ENCODE results near the gene COX15. TPM values are rescaled to one million over a fixed set of nuclear protein-coding genes. Genes with fewer than 3 reads are reported as not detected.
"Not testable (repeated sequence)": the region's sequence is repeated elsewhere in the genome, so short reads cannot be mapped to it uniquely, and the experiment has no call there.

COX15 gene
- total RNA-seq, 4 donors from 2014 or later, result 25.2 to 31.0 (median 30.4) TPM

DNA sequence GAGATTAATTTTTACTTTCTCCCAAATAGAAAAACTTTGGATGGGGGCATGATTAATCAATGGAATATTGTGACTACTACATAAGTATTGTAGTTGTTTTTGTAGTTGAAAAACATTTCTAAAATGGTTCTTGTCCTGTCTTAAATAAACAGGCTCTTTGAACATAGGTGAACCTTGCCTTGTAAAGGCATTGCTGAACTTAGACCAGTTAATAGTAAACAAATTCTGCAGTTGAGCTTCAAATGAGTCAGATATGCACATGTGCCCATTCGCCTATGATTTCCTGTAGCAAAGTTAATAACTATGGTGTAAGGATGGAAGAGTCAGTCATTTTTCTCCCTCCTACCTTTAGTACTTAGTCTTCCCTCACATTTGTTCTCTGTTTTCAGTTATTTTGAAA, 22.7 kb upstream of the COX15 start:
- H3K36me3 ChIP-seq, result peaks cover 0 to 98% (median 5%) of the 10 kb centered on the region in 3 donors
- no peaks in the 10 kb centered on the region for H3K27me3 ChIP-seq
- no peak overlapping the region for H3K27ac ChIP-seq
- WGBS, 2 donors, result 94 to 95% methylated on average over 1 of the region's 1 CpG
- no peak for DNase-seq (ENCODE audit: low spot score in 2 of 2)
- H3K9me3 ChIP-seq, result no peaks in the 10 kb centered on the region
- H3K4me3 ChIP-seq, result no peak overlapping the region
- H3K4me1 ChIP-seq, result no peaks in the 10 kb centered on the region
- TF ChIP-seq POLR2A (IDR thresholded peaks at IDR 0.05) (no peak), EP300 (IDR thresholded peaks at IDR 0.05) (no peak)
- TF ChIP-seq, protein P1, sequence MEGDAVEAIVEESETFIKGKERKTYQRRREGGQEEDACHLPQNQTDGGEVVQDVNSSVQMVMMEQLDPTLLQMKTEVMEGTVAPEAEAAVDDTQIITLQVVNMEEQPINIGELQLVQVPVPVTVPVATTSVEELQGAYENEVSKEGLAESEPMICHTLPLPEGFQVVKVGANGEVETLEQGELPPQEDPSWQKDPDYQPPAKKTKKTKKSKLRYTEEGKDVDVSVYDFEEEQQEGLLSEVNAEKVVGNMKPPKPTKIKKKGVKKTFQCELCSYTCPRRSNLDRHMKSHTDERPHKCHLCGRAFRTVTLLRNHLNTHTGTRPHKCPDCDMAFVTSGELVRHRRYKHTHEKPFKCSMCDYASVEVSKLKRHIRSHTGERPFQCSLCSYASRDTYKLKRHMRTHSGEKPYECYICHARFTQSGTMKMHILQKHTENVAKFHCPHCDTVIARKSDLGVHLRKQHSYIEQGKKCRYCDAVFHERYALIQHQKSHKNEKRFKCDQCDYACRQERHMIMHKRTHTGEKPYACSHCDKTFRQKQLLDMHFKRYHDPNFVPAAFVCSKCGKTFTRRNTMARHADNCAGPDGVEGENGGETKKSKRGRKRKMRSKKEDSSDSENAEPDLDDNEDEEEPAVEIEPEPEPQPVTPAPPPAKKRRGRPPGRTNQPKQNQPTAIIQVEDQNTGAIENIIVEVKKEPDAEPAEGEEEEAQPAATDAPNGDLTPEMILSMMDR (IDR thresholded peaks at IDR 0.05), result no peak

DNA sequence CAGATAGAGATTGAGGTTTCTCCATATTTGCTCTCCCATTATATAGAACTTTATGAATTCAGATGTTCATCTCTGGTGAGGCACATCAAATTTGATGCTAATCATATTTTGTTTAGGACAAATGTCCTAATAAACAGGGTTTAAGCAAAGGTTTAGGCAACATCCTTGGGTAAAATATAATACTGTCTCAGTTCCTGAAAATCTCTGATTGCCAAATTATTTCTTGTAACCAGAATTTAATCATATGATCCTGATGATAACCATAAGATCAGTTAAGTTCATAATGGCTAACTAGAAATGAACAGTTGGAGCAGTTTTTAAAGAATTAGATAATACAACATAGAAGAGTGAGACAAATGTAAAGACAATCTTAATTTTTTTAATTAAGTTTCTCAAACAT, 18.7 kb upstream of the COX15 start:
- Histone ChIP-seq H3K4me3 (no peak overlapping the region), H3K9me3 (no peaks in the 10 kb centered on the region), H3K27ac (no peak overlapping the region), H3K36me3 (peaks cover 0 to 99% (median 4%) of the 10 kb centered on the region in 3 donors), H3K27me3 (no peaks in the 10 kb centered on the region), H3K4me1 (no peaks in the 10 kb centered on the region)
- no peak for DNase-seq (ENCODE audit: low spot score in 2 of 2)
- TF ChIP-seq EP300 (IDR thresholded peaks at IDR 0.05) (no peak), POLR2A (IDR thresholded peaks at IDR 0.05) (no peak)

DNA sequence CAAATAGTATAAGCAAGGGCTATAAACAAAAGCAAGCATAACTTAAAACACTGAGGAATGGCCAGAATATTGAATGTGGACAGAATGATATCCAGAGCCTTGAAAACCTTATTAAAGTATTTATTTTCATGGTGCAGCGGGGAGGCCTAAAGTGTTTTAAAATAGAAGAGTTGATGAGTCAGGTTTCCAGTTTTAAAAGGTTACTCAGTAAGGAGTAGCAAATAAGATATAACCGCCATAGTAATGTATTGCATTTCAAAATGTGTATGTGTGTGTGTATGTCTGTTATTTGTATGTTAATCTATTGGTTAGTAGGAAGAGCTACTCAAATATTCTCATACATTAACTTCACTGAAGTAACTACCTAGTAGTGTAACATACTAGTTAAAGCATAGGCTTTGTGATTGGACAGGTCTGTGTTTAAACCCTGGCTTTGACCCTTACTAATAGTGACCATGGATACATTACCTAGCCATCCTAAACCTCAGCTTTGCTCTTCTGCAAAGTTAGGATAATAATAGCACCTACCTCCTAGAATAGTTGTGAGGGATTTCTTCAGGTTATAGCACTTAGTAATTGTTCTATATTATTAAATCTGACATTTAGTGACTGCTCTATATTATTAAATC, 17.0 kb upstream of the COX15 start:
- TF ChIP-seq POLR2A (IDR thresholded peaks at IDR 0.05) (no peak), EP300 (IDR thresholded peaks at IDR 0.05) (no peak)
- TF ChIP-seq, protein P1 (IDR thresholded peaks at IDR 0.05), result no peak
- Histone ChIP-seq H3K27me3 (no peaks in the 10 kb centered on the region), H3K27ac (no peak overlapping the region), H3K4me3 (no peak overlapping the region), H3K9me3 (no peaks in the 10 kb centered on the region), H3K36me3 (peaks cover 0 to 99% (median 11%) of the 10 kb centered on the region in 3 donors), H3K4me1 (no peaks in the 10 kb centered on the region)
- WGBS, 2 donors, result 92 to 96% methylated on average over 2 of the region's 2 CpGs
- DNase-seq (ENCODE audit: low spot score in 2 of 2), result no peak

DNA sequence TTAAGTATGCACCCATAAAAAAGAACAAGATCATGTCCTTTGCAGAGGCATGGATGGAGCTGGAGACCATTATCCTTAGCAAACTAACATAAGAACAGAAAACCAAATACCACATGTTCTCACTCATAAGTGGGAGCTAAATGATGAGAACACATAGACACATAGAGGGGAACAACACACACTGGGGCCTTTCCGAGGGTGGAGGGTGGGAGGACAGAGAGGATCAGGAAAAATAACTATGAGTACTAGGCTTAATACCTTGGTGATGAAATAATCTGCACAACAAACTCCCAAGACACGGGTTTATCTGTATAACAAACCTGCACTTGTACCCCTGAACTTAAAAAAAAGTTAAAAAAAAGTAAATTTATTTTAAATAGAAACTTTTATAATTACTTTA, 14.2 kb upstream of the COX15 start:
- not testable (repeated sequence) for DNase-seq (ENCODE audit: low spot score in 2 of 2)
- H3K36me3 ChIP-seq, result peaks cover 0 to 98% (median 24%) of the 10 kb centered on the region in 3 donors

DNA sequence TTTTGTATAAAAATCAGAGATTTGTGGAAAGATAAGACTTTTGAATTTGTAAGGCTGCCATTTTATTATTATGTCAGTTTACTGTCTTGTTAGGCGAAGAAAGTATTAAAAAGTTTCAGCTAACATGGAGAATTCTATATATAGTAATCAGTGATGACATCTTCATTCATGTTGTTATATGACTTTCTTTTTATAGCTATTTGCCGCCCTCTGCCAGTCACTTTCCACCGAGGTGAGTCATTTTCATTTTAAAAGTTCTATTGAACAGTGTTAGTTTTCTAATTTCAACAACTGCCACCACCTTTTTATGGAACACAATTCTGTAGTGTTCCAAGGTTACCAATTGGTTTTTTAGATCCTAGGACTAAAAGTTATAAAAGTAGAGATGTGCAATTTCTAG, 11.9 kb upstream of the COX15 start:
- H3K27ac ChIP-seq, result no peak overlapping the region

More for the DNA sequence above, 14.2 kb upstream of the COX15 start:
- not testable (repeated sequence) for H3K27me3 ChIP-seq, H3K4me1 ChIP-seq, H3K27ac ChIP-seq, H3K4me3 ChIP-seq, H3K9me3 ChIP-seq
- 79 to 95% methylated on average over 2 of the region's 2 CpGs for WGBS, 2 donors

DNA sequence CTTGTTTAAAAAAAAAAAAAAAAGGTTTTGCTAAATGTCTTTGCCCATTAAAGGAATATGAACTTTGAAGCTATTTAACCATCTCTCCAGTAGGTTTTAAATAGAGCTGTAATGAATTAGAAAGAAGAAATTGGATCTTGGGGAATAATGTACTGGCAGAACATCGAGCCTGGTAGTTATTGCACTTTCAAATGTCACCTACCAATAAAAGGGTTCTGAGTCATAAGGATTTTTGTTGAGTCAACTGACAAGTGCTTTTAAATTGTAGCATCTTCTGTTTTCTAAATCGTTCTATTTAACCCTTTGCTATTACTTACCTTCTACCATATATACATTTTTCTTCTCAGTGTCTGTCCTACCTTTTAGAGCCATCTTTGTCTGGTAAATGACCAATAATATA, 10.8 kb upstream of the COX15 start:
- TF ChIP-seq, protein P1 (IDR thresholded peaks at IDR 0.05), result no peak
- TF ChIP-seq EP300 (IDR thresholded peaks at IDR 0.05) (no peak), POLR2A (IDR thresholded peaks at IDR 0.05) (no peak)
- WGBS, 2 donors, result 69% methylated on average over 2 of the region's 2 CpGs
- peaks cover 0 to 98% (median 37%) of the 10 kb centered on the region in 3 donors for H3K36me3 ChIP-seq

More for the DNA sequence above, 11.9 kb upstream of the COX15 start:
- TF ChIP-seq, protein P1 (IDR thresholded peaks at IDR 0.05), result no peak
- TF ChIP-seq EP300 (IDR thresholded peaks at IDR 0.05) (no peak), POLR2A (IDR thresholded peaks at IDR 0.05) (no peak)
- peaks cover 0 to 23% (median 0%) of the 10 kb centered on the region in 4 donors for H3K9me3 ChIP-seq
- H3K27me3 ChIP-seq, result no peaks in the 10 kb centered on the region
- DNase-seq (ENCODE audit: low spot score in 2 of 2), result no peak
- H3K4me1 ChIP-seq, result no peaks in the 10 kb centered on the region
- WGBS, 2 donors, result 76 to 78% methylated on average over 3 of the region's 3 CpGs
- H3K36me3 ChIP-seq, result peaks cover 0 to 98% (median 37%) of the 10 kb centered on the region in 3 donors
- H3K4me3 ChIP-seq, result no peak overlapping the region

More for the DNA sequence above, 10.8 kb upstream of the COX15 start:
- DNase-seq (ENCODE audit: low spot score in 2 of 2), result no peak
- Histone ChIP-seq H3K4me1 (no peaks in the 10 kb centered on the region), H3K9me3 (peaks cover 0 to 23% (median 0%) of the 10 kb centered on the region in 4 donors), H3K27me3 (no peaks in the 10 kb centered on the region), H3K27ac (no peak overlapping the region), H3K4me3 (no peak overlapping the region)
